A172 (cell line): Measurements from ENCODE around the gene FAXDC2. TPM values are rescaled to one million over a fixed set of nuclear protein-coding genes. Genes with fewer than 3 reads are reported as not detected.
"Not testable (repeated sequence)": the region's sequence is repeated elsewhere in the genome, so short reads cannot be mapped to it uniquely, and the experiment has no call there.

ENCODE experiments used
- DNase-seq: peaks from one replicate; pipeline ENCODE4 v3.0.0-alpha.2; 2015; ENCODE audit warnings: low spot score
- total RNA-seq: library from RNA; depleted of rRNA; stranded (reverse); fragments of >200 nt; shearing (Covaris generic); gene quantifications from 2 replicates; pipeline ENCODE4 v1.2.3, GENCODE V29; 2014

The FAXDC2 gene
- total RNA-seq, 1 experiment from 2014 or later, result 3.5 TPM

GRCh38 chr5:154861946-154862345, 11.5 kb upstream of the FAXDC2 start:
- DNase-seq, result no peak

- DNase-seq, result no peak
Observed at GRCh38 chr5:154860765-154861164, 10.4 kb upstream of the FAXDC2 start.

- peak; percentile 54 for DNase-seq
Observed at GRCh38 chr5:154860123-154860522, 9.7 kb upstream of the FAXDC2 start.

- DNase-seq, result peak; percentile 22
Observed at GRCh38 chr5:154858972-154859871, 8.8 kb upstream of the FAXDC2 start.

GRCh38 chr5:154858297-154858971, 8.0 kb upstream of the FAXDC2 start, which contains the start of gene CNOT8:
CNOT8 (plus strand) TSS chr5:154858627; CDS start chr5:154863279, 4,652 bp downstream.
- DNase-seq, result peak; percentile 96

GRCh38 chr5:154857530-154858296, 7.3 kb upstream of the FAXDC2 start:
- peak; percentile 96 for DNase-seq

- no peak for DNase-seq
Observed at GRCh38 chr5:154851351-154851750, 948 bp upstream of the FAXDC2 start.

- DNase-seq, result no peak
Observed at GRCh38 chr5:154849791-154850201, 607 bp downstream of the FAXDC2 start.

GRCh38 chr5:154849264-154849785, 1.1 kb downstream of the FAXDC2 start:
- DNase-seq, result no peak

- no peak for DNase-seq
Observed at GRCh38 chr5:154844809-154845208, 5.6 kb downstream of the FAXDC2 start.

GRCh38 chr5:154842689-154843530, 7.5 kb downstream of the FAXDC2 start:
- DNase-seq, result no peak

GRCh38 chr5:154841273-154841661, 9.1 kb downstream of the FAXDC2 start:
- no peak for DNase-seq

GRCh38 chr5:154840435-154841272, 9.7 kb downstream of the FAXDC2 start:
- no peak for DNase-seq

- no peak for DNase-seq
Observed at GRCh38 chr5:154837009-154837901, 13.1 kb downstream of the FAXDC2 start.

- no peak for DNase-seq
Observed at GRCh38 chr5:154836225-154836624, 14.2 kb downstream of the FAXDC2 start.

GRCh38 chr5:154835701-154836052, 14.7 kb downstream of the FAXDC2 start:
- not testable (repeated sequence) for DNase-seq

- no peak for DNase-seq
Observed at GRCh38 chr5:154834053-154834452, 16.4 kb downstream of the FAXDC2 start.

- DNase-seq, result not testable (repeated sequence)
Observed at GRCh38 chr5:154832804-154833203, 17.6 kb downstream of the FAXDC2 start.

GRCh38 chr5:154831451-154831850, 19.0 kb downstream of the FAXDC2 start:
- DNase-seq, result no peak
